Osteocyte (in vitro differentiated cells): ENCODE data around the gene GALNTL6. TPM values are rescaled to one million over a fixed set of nuclear protein-coding genes. Genes with fewer than 3 reads are reported as not detected.

Experiments used
- DNase-seq: peaks from one replicate; pipeline ENCODE4 v3.0.0; 2021; ENCODE audit warnings: mixed read lengths; ENCODE audit not compliant: unreplicated experiment; ENCODE audit errors: extremely low spot score
- H3K27ac Mint-ChIP-seq: one replicate; pipeline ENCODE4 v1.8.0; 2021; ENCODE audit warnings: mild to moderate bottlenecking, mixed read lengths; ENCODE audit not compliant: unreplicated experiment
- H3K27me3 Mint-ChIP-seq: one replicate; pipeline ENCODE4 v1.8.0; 2021; ENCODE audit warnings: mixed read lengths; ENCODE audit not compliant: unreplicated experiment
- H3K36me3 Mint-ChIP-seq: one replicate; pipeline ENCODE4 v1.8.0; 2021; ENCODE audit warnings: mixed read lengths; ENCODE audit not compliant: unreplicated experiment
- H3K4me1 Mint-ChIP-seq: one replicate; pipeline ENCODE4 v1.8.0; 2021; ENCODE audit warnings: mixed read lengths; ENCODE audit not compliant: unreplicated experiment
- H3K4me3 Mint-ChIP-seq: one replicate; pipeline ENCODE4 v1.8.0; 2021; ENCODE audit warnings: mild to moderate bottlenecking, moderate library complexity, mixed read lengths; ENCODE audit not compliant: unreplicated experiment
- H3K9me3 Mint-ChIP-seq: one replicate; pipeline ENCODE4 v1.8.0; 2021; ENCODE audit warnings: mixed read lengths; ENCODE audit not compliant: unreplicated experiment
- total RNA-seq: library from RNA; stranded (reverse); gene quantifications from 2 replicates; pipeline ENCODE4 v1.2.1, GENCODE V29; 2021
- TF ChIP-seq, protein P1 (sequence below): fragments of 200-600 bp; sonication (generic); IDR thresholded peaks from 2 replicates; pipeline ENCODE4 v1.5.0; 2021; ENCODE audit warnings: antibody characterized with exemption, mild to moderate bottlenecking, moderate library complexity

The GALNTL6 gene
- total RNA-seq, 1 donor from 2014 or later: not detected

DNA sequence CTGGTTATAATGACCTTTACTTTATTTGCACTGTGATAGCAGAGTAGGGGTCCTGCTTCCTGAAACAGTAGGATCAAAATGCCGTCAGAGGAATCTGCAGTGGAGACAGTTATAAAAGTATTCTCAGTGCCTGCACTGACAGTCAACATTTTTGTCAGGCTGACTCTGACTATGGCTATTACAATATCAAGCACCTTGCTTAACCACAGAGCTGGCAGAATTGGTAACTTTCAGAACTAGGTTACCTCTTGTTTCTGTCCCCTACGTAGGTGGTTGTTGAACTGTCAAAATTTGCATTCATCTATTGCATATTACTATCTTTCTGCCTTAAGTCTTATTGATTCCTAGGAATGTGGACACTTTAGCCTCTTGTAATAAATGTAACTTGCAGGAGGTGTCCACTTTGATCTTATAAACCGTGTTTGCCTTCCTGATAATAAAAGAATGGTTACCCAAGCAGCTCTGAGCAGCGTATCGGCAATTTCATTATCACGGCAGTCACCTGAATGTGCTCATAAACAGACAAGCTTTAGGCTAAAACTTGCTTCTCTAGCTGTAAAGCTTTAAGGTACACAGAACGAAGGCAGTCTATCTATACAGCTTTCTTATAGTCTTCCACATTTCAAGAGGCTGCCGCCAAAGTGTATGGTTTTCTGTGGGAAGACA, 1002.4 kb downstream of the GALNTL6 start:
- Mint-ChIP-seq H3K27ac (no peak overlapping the region), H3K4me1 (peaks cover 4% of the 10 kb centered on the region), H3K9me3 (no peaks in the 10 kb centered on the region), H3K36me3 (no peaks in the 10 kb centered on the region), H3K4me3 (no peak overlapping the region), H3K27me3 (no peaks in the 10 kb centered on the region)
- TF ChIP-seq, protein P1, sequence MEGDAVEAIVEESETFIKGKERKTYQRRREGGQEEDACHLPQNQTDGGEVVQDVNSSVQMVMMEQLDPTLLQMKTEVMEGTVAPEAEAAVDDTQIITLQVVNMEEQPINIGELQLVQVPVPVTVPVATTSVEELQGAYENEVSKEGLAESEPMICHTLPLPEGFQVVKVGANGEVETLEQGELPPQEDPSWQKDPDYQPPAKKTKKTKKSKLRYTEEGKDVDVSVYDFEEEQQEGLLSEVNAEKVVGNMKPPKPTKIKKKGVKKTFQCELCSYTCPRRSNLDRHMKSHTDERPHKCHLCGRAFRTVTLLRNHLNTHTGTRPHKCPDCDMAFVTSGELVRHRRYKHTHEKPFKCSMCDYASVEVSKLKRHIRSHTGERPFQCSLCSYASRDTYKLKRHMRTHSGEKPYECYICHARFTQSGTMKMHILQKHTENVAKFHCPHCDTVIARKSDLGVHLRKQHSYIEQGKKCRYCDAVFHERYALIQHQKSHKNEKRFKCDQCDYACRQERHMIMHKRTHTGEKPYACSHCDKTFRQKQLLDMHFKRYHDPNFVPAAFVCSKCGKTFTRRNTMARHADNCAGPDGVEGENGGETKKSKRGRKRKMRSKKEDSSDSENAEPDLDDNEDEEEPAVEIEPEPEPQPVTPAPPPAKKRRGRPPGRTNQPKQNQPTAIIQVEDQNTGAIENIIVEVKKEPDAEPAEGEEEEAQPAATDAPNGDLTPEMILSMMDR: no peak
- no peak for DNase-seq

DNA sequence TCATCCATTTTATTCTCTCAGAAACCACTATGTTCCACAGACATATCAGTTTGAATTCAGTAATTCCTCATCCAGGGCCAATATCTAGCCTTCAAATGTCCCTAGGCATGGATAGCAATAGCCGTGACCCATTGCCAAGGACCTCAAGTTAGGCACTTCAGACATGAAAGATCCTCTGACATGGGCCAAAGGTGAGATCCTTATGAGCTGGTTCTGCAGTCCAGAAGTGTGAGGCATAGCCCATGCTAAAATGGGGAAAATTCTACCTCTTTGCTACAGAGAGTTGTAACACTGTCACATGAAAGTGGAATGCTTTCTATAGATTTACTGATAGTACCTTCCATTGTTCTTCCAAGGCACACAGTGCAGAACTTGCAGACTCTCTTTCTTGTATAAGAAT, 1005.7 kb downstream of the GALNTL6 start:
- DNase-seq: no peak
- Mint-ChIP-seq H3K36me3 (no peaks in the 10 kb centered on the region), H3K4me1 (no peaks in the 10 kb centered on the region), H3K27me3 (no peaks in the 10 kb centered on the region), H3K9me3 (no peaks in the 10 kb centered on the region), H3K27ac (no peak overlapping the region), H3K4me3 (no peak overlapping the region)
- TF ChIP-seq, protein P1: no peak

DNA sequence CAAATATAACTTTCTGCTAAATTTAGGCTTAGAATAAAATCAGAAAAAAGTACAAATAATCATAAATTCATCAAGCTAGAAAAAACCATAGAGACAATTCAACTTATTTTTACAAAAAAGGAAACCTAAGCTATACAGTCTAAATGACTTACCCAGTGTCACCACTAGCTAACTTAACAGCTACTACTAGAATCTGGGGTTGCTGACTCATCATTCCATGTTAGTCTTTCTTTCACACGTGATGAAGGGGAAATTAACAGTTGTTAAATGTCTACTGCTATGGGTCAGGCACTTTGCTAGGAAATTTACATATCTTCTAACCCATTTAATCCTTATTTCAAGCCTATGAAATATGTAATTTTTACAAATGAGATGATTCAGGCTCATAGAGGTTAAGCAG, 1006.1 kb downstream of the GALNTL6 start:
- Mint-ChIP-seq H3K36me3 (no peaks in the 10 kb centered on the region), H3K27me3 (no peaks in the 10 kb centered on the region), H3K27ac (no peak overlapping the region), H3K4me3 (no peak overlapping the region), H3K4me1 (no peaks in the 10 kb centered on the region), H3K9me3 (no peaks in the 10 kb centered on the region)
- TF ChIP-seq, protein P1: no peak
- no peak for DNase-seq

DNA sequence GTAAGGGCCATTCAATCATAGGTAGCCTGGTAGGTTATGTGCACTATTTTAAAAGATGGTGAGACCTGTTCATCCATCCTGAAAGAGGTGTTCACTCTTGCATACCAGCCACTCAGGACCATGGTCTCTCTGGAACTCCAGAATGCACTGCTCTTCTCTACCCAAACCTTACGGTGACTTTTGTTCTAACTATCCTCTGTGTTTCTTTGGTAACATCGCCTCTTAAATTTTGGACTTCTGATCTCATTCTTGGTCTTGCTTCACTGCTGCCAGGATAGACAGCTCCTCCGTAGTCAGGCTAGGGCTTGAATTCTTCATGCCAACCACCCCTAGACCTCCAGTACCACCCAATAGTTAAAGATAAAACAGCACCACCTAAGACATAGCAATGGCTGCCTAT, 1009.1 kb downstream of the GALNTL6 start:
- Mint-ChIP-seq H3K27me3 (no peaks in the 10 kb centered on the region), H3K9me3 (no peaks in the 10 kb centered on the region), H3K27ac (no peak overlapping the region), H3K4me3 (no peak overlapping the region), H3K36me3 (no peaks in the 10 kb centered on the region), H3K4me1 (peaks cover 12% of the 10 kb centered on the region)
- TF ChIP-seq, protein P1: no peak
- DNase-seq: no peak

DNA sequence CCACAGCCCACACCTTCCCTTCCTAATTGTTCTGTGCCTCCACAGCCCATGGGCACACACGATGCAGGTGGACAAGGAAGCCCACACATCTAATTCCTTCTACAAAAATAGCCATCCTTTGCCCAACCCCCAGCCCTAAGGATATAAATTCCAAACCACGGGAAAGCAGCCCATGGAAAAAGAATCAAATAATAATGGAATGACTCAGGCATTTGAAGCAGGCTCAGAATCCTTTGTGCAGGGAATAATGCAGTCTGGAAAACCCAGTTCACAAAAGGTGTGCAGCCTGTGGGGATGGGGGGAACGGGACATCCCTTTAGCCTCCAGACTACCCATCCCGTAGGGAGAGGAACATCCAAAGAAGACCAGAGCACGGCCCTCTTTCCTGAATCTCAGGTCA, 1013.1 kb downstream of the GALNTL6 start:
- H3K36me3 Mint-ChIP-seq: no peaks in the 10 kb centered on the region
- peaks cover 12% of the 10 kb centered on the region for H3K4me1 Mint-ChIP-seq
- H3K27me3 Mint-ChIP-seq: no peaks in the 10 kb centered on the region
- no peak for DNase-seq
- no peaks in the 10 kb centered on the region for H3K9me3 Mint-ChIP-seq
- H3K4me3 Mint-ChIP-seq: no peak overlapping the region
- H3K27ac Mint-ChIP-seq: no peak overlapping the region
- TF ChIP-seq, protein P1: no peak
